22Rv1 (cell line): Measurements from ENCODE around the gene LONRF2.

ENCODE experiments used
- H3K27ac ChIP-seq: fragments of 450-650 bp; 2 replicates; pipeline ENCODE4 v1.5.1; 2017
- ZFX ChIP-seq: fragments of 450-650 bp; IDR thresholded peaks from 2 replicates; pipeline ENCODE4 v1.6.1; 2017; ENCODE audit warnings: antibody characterized with exemption, borderline replicate concordance
- TF ChIP-seq, protein P1 (sequence below): fragments of 450-650 bp; IDR thresholded peaks from 2 replicates; pipeline ENCODE4 v1.5.1; 2017; ENCODE audit warnings: mild to moderate bottlenecking

Gene LONRF2

GRCh38 chr2:100299548-100299947 lies 22.8 kb downstream of the LONRF2 start:
- TF ChIP-seq, protein P1, sequence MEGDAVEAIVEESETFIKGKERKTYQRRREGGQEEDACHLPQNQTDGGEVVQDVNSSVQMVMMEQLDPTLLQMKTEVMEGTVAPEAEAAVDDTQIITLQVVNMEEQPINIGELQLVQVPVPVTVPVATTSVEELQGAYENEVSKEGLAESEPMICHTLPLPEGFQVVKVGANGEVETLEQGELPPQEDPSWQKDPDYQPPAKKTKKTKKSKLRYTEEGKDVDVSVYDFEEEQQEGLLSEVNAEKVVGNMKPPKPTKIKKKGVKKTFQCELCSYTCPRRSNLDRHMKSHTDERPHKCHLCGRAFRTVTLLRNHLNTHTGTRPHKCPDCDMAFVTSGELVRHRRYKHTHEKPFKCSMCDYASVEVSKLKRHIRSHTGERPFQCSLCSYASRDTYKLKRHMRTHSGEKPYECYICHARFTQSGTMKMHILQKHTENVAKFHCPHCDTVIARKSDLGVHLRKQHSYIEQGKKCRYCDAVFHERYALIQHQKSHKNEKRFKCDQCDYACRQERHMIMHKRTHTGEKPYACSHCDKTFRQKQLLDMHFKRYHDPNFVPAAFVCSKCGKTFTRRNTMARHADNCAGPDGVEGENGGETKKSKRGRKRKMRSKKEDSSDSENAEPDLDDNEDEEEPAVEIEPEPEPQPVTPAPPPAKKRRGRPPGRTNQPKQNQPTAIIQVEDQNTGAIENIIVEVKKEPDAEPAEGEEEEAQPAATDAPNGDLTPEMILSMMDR: no peak
- TF ChIP-seq ZFX: no peak
- H3K27ac ChIP-seq: no peak overlapping the region

DNA sequence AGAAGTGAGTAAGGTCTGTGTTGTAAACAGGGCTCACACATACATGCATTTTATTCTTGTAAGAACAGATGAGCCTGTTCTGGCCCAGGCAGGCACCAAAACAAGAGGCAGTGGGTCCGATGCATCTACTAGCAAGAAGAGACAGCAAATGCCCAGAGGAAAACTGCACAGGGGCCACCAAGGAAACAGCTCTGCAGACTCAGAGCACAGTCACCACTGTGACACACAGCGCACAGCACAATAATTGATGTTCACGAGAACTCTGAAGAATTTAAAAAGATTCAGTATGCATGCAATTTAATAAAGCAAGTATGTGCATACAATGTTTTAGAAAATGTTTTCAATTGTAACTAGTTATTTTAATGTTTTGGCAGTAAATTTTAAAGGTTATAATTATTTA lies 24.8 kb downstream of the LONRF2 start:
- no peak overlapping the region for H3K27ac ChIP-seq

GRCh38 chr2:100294162-100294497 lies 28.2 kb downstream of the LONRF2 start:
- TF ChIP-seq ZFX: no peak
- TF ChIP-seq, protein P1: no peak
- H3K27ac ChIP-seq: no peak overlapping the region

More for the DNA sequence above, 24.8 kb downstream of the LONRF2 start:
- TF ChIP-seq, protein P1: no peak
- TF ChIP-seq ZFX: no peak

GRCh38 chr2:100293341-100294161 lies 28.8 kb downstream of the LONRF2 start:
- H3K27ac ChIP-seq: no peak overlapping the region
- TF ChIP-seq, protein P1: no peak
- no peak for TF ChIP-seq ZFX

GRCh38 chr2:100292022-100292580 lies 30.2 kb downstream of the LONRF2 start:
- TF ChIP-seq, protein P1: no peak
- TF ChIP-seq ZFX: no peak
- 0 out of 2 replicates have a peak overlapping the region, but pooled peaks have one; percentile 13 for H3K27ac ChIP-seq

DNA sequence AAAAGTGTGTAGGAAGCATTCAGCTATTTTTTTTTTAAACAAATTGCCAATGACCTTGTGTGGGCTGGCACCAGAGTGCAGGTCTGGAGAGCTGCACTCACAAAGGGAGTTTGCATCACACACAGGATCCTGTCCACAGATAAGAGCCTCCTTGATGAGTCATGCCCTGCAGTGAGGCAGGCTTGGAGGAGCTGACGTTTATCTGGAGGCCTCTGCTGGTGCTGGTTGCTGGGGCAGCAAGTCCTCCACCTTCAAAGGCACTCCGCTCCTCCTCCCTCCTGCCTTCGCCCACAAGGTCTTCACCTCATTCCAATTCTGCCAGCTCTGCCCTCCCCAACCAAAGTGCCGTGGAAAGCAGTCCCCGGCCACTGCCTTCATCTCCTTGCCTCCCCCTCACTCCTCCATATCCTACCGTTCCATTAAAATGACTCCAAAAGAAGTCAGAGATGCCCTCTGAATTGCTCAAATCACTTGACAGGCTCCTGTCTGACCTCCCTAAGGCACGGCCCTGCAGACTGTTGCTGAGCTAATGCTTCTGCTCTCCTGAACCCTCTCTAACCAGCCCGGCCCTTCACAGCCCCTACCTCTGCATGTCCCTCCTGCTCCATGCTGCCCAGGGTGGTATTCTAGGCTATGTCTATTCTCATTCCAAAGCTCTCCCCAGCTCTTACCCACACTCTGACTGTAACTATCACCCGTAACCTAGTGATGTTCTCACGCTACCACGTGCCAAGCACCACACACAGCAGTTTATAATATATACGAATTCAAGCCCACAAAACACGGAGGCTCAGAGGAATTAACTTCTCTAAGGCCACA lies 30.9 kb downstream of the LONRF2 start:
- no peak for TF ChIP-seq ZFX
- TF ChIP-seq, protein P1: no peak
- 0 out of 2 replicates have a peak overlapping the region, but pooled peaks have one; percentile 13 for H3K27ac ChIP-seq

DNA sequence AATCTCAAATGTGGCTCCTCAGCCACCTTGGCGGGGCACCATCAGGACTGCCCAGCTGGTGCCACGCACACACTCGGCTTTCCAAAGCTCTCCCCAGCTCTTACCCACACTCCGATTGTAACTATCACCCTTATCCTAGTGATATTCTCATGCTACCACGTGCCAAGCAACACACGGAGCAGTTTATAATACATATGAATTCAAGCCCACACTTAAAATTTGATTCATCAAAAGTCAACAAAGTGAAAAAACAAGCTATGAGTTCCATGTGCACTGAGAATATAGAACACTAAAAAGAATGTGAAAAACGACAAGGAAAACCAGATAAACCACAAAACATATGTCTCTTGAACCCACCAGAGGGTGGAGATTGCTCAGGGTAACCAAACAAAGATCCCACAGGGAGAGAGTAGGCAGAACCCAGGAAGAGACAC lies 31.6 kb downstream of the LONRF2 start:
- 0 out of 2 replicates have a peak overlapping the region, but pooled peaks have one; percentile 13 for H3K27ac ChIP-seq
- no peak for TF ChIP-seq ZFX
- TF ChIP-seq, protein P1: no peak
